A673 (cell line): ENCODE measurements around the gene FAM3C.

Experiments used
- CTCF ChIP-seq: fragments of 300-800, 200-600 bp; sonication (generic); conservative IDR thresholded peaks from 2 replicates; pipeline ENCODE4 v1.5.1; 2017; ENCODE audit warnings: low read depth, mild to moderate bottlenecking, antibody characterized with exemption, low read length, moderate library complexity, mixed read lengths
- EZH2 ChIP-seq: fragments of 200-600 bp; sonication (generic); IDR thresholded peaks from 2 replicates; pipeline ENCODE4 v1.6.1; 2017; ENCODE audit warnings: borderline replicate concordance, low read depth, mild to moderate bottlenecking, mixed read lengths, antibody characterized with exemption, low read length; ENCODE audit not compliant: poor library complexity, severe bottlenecking

- TF ChIP-seq CTCF (no peak), EZH2 (no peak)
Measured at GRCh38 chr7:121411597-121411979, 15.5 kb upstream of the FAM3C start.
